DND-41 (cell line): ENCODE results near the gene MIEF1.

Experiments used
- CTCF ChIP-seq: IDR thresholded peaks from 2 replicates; pipeline ENCODE4 v1.5.1; 2012; ENCODE audit warnings: borderline replicate concordance, low read length, moderate library complexity, mild to moderate bottlenecking; ENCODE audit not compliant: poor library complexity, severe bottlenecking; ENCODE audit errors: extremely low read depth
- EZH2 ChIP-seq: IDR thresholded peaks from 3 replicates; pipeline ENCODE4 v1.6.1; 2012; ENCODE audit warnings: borderline replicate concordance, low read depth, mild to moderate bottlenecking, moderate library complexity, low read length, inconsistent platforms; ENCODE audit not compliant: severe bottlenecking

GRCh38 chr22:39525658-39525975 is 23.5 kb downstream of the MIEF1 start:
- TF ChIP-seq CTCF (no peak), EZH2 (no peak)
